Measurements from ENCODE around the gene SLC8B1. TPM values are rescaled to one million over a fixed set of nuclear protein-coding genes. Genes with fewer than 3 reads are reported as not detected.

SLC8B1 gene
- polyA plus RNA-seq, 1 donor (not counting 4 experiments of a cell fraction or from before 2014, with no cell fraction given), result 8.0 TPM

- Histone ChIP-seq H3K79me2 (ENCODE audit: control insufficient read depth, insufficient read depth, low read length) (peaks cover 3% of the 10 kb centered on the region), H3K36me3 (ENCODE audit: control insufficient read depth in 2 of 2, extremely low read depth in 1 of 2, insufficient read depth in 2 of 2, low read length in 2 of 2) (peaks cover 0 to 7% of the 10 kb centered on the region in 2 experiments), H3K9me3 (ENCODE audit: control insufficient read depth, low read depth, low read length) (no peaks in the 10 kb centered on the region), H3K4me1 (ENCODE audit: control insufficient read depth, extremely low read depth, insufficient read depth, low read length) (peaks cover 1% of the 10 kb centered on the region), H3K27ac (ENCODE audit: control insufficient read depth, insufficient read depth, low read length) (no peak overlapping the region), H3K9me1 (ENCODE audit: control insufficient read depth, extremely low read depth, insufficient read depth, low read length) (no peaks in the 10 kb centered on the region), H3K27me3 (ENCODE audit: control insufficient read depth, extremely low read depth, insufficient read depth, low read length) (no peaks in the 10 kb centered on the region), H4K20me1 (ENCODE audit: control insufficient read depth, extremely low read depth, insufficient read depth, low read length) (no peaks in the 10 kb centered on the region), H3K4me3 (ENCODE audit: control insufficient read depth in 2 of 3, extremely low read depth in 1 of 3, insufficient read depth in 2 of 3, low read depth in 1 of 3, low read length in 3 of 3) (no peak overlapping the region), H2AFZ (ENCODE audit: control insufficient read depth, low read length) (no peak overlapping the region), H3K9ac (ENCODE audit: control insufficient read depth, extremely low read depth, insufficient read depth, low read length) (no peak overlapping the region), H3K4me2 (ENCODE audit: control insufficient read depth, extremely low read depth, insufficient read depth, low read depth, low read length) (no peak overlapping the region)
- TF ChIP-seq CTCF (optimal IDR thresholded peaks at IDR 0.05 in 1 of 3, IDR thresholded peaks at IDR 0.05 in 1 of 3, conservative IDR thresholded peaks at IDR 0.05 in 1 of 3; ENCODE audit: extremely low read depth in 1 of 3, insufficient read depth in 2 of 3, low read length in 3 of 3), result no peak
- TF ChIP-seq EZH2 (IDR thresholded peaks at IDR 0.05; ENCODE audit: low read length), result no peak
- dilution Hi-C loops (cut with MboI; ENCODE audit: extremely low pct_ligation_motif_present, low sequenced_read_pairs), result no loop called here
- no peak for DNase-seq (ENCODE audit: low read depth, low spot score)
- FAIRE-seq, result no peak
Observed at GRCh38 chr12:113364698-113365097, 29.8 kb upstream of the SLC8B1 start.

DNA sequence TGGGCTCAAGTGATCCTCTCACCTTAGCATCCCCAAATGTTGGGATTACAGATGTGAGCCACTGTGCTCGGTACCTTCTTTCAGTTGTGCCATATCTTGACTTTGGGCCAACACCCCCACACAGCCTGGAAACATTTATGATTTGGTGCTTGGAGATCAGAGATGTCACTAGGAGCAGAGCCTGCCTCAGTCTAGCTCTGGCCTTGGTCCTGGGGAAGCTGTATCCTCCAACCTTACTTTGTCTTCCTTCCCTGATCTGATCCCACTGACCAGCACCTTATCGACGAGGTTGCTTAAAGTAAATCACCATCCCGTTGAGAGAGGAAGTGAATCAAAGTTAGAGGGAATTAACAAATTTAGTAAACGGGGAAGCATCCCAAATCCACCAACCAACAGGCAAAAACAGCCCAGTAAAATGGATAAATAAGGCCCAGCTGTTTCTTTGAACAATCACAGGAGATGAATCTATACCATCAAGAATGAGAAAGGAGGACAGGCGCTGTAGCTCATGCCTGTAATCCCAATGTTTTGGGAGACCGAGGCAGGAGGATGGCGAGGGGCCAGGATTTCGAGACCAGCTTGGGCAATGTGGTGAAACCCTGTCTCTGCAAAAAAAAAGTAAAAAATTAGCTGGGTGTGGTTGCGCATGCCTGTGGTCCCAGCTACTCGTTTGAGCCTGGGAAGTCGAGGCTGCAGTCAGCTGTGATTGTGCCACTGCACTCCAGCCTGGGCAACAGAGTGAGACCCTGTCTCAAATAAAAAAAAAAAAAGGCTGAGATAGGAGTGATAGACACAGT lies 26.9 kb upstream of the SLC8B1 start:
- DNase-seq (ENCODE audit: low read depth, low spot score) (no peak), FAIRE-seq (no peak)
- Histone ChIP-seq H3K9ac (ENCODE audit: control insufficient read depth, extremely low read depth, insufficient read depth, low read length) (no peak overlapping the region), H3K79me2 (ENCODE audit: control insufficient read depth, insufficient read depth, low read length) (peaks cover 11% of the 10 kb centered on the region), H3K4me2 (ENCODE audit: control insufficient read depth, extremely low read depth, insufficient read depth, low read depth, low read length) (no peak overlapping the region), H3K27ac (ENCODE audit: control insufficient read depth, insufficient read depth, low read length) (no peak overlapping the region), H2AFZ (ENCODE audit: control insufficient read depth, low read length) (no peak overlapping the region), H3K9me3 (ENCODE audit: control insufficient read depth, low read depth, low read length) (no peaks in the 10 kb centered on the region), H4K20me1 (ENCODE audit: control insufficient read depth, extremely low read depth, insufficient read depth, low read length) (no peaks in the 10 kb centered on the region), H3K4me3 (ENCODE audit: control insufficient read depth in 2 of 3, extremely low read depth in 1 of 3, insufficient read depth in 2 of 3, low read depth in 1 of 3, low read length in 3 of 3) (no peak overlapping the region), H3K27me3 (ENCODE audit: control insufficient read depth, extremely low read depth, insufficient read depth, low read length) (no peaks in the 10 kb centered on the region), H3K9me1 (ENCODE audit: control insufficient read depth, extremely low read depth, insufficient read depth, low read length) (no peaks in the 10 kb centered on the region), H3K4me1 (ENCODE audit: control insufficient read depth, extremely low read depth, insufficient read depth, low read length) (peaks cover 8% of the 10 kb centered on the region), H3K36me3 (ENCODE audit: control insufficient read depth in 2 of 2, extremely low read depth in 1 of 2, insufficient read depth in 2 of 2, low read length in 2 of 2) (peaks cover 0 to 5% of the 10 kb centered on the region in 2 experiments)
- TF ChIP-seq EZH2 (IDR thresholded peaks at IDR 0.05; ENCODE audit: low read length) (no peak), CTCF (optimal IDR thresholded peaks at IDR 0.05 in 1 of 3, IDR thresholded peaks at IDR 0.05 in 1 of 3, conservative IDR thresholded peaks at IDR 0.05 in 1 of 3; ENCODE audit: extremely low read depth in 1 of 3, insufficient read depth in 2 of 3, low read length in 3 of 3) (no peak)
- dilution Hi-C loops (cut with MboI; ENCODE audit: extremely low pct_ligation_motif_present, low sequenced_read_pairs), result no loop called here

Data from keratinocyte (primary cell).